K562 (cell line): ENCODE data around the gene PRR23E. TPM values are rescaled to one million over a fixed set of nuclear protein-coding genes. Genes with fewer than 3 reads are reported as not detected.

Source experiments
- ATAC-seq: fragments of 200-7000 bp; cut with Tn5 transposase; 3 replicates; pipeline ENCODE4 v1.9.1; 2020; ENCODE audit warnings: moderate library complexity
- BruUV-seq: library from RNA; stranded (reverse); fragments of 400-500 nt; replicated peaks from 2 replicates; lab custom pipeline; 2021; lab: Mats Ljungman, UMichigan
- CTCF ChIA-PET: fragments of 300-600 bp; formaldehyde crosslinking; extraction: SDS; loops from one replicate; lab custom pipeline; 2021; ENCODE audit warnings: low intra/inter-chr PET ratio; lab: Yijun Ruan, JAX
- POLR2A ChIA-PET: fragments of 300-600, 350-650 bp; sonication (Branson Sonifier 250); formaldehyde crosslinking; extraction: SDS; loops from one replicate; lab custom pipeline; 2021; ENCODE audit warnings: antibody characterized with exemption, inconsistent platforms; lab: Yijun Ruan, JAX
- DNase-seq, 4 experiments: peaks; one replicate each; pipeline versions ENCODE4 v3.0.0 to v3.0.0-alpha.2; 2011 to 2018; ENCODE audit warnings: low spot score in 3 of 4, mixed read lengths in 3 of 4; ENCODE audit errors: extremely low read depth in 1 of 4
- FAIRE-seq: peaks from 2 replicates; lab custom pipeline; 2011; peaks lifted over from hg19 to GRCh38; lab: Jason Lieb, UNC
- H2AFZ ChIP-seq: 2 replicates; pipeline ENCODE4 v1.6.0; 2011; ENCODE audit warnings: low read depth, low read length, control low read depth, inconsistent platforms
- H3K27ac ChIP-seq: fragments of 200-600 bp; 3 replicates; pipeline ENCODE4 v1.8.0; 2011; ENCODE audit warnings: low read depth, mild to moderate bottlenecking, control low read depth, inconsistent platforms, low read length, moderate library complexity, mixed read lengths; ENCODE audit errors: extremely low read depth
- H3K27me3 ChIP-seq, 2 experiments: fragments of 300-600 bp in 1 of 2; 2 replicates in 1 of 2; 3 replicates in 1 of 2; pipeline versions ENCODE4 v1.6.0 to v1.8.0; 2011; ENCODE audit warnings: inconsistent platforms in 2 of 2, low read length in 2 of 2, mild to moderate bottlenecking in 1 of 2, mixed read lengths in 1 of 2, moderate library complexity in 1 of 2; ENCODE audit not compliant: control insufficient read depth in 2 of 2, insufficient read depth in 2 of 2
- H3K36me3 ChIP-seq: fragments of 300-600 bp; 3 replicates; pipeline ENCODE4 v1.8.0; 2011; ENCODE audit warnings: mild to moderate bottlenecking, low read length, inconsistent platforms; ENCODE audit not compliant: control insufficient read depth, insufficient read depth
- H3K4me1 ChIP-seq, 2 experiments: fragments of 200-600 bp in 1 of 2; replicated peaks in 1 of 2; 2 replicates in 1 of 2; 3 replicates in 1 of 2; pipeline versions ENCODE4 v1.5.1 to v1.8.0; 2011; ENCODE audit warnings: inconsistent platforms in 2 of 2, low read length in 2 of 2, mild to moderate bottlenecking in 1 of 2, mixed read lengths in 1 of 2, moderate library complexity in 1 of 2; ENCODE audit not compliant: control insufficient read depth in 2 of 2, insufficient read depth in 2 of 2
- H3K4me2 ChIP-seq: 2 replicates; pipeline ENCODE4 v1.6.1; 2011; ENCODE audit warnings: low read length, control low read depth, inconsistent platforms, mixed read lengths; ENCODE audit not compliant: insufficient read depth
- H3K4me3 ChIP-seq: fragments of 200-600 bp; sonication (generic), shearing (Covaris generic); 2 replicates; pipeline ENCODE4 v1.5.1; 2016; ENCODE audit warnings: control low read depth, inconsistent platforms
- H3K79me2 ChIP-seq: fragments of 200-600 bp; 3 replicates; pipeline ENCODE4 v1.8.0; 2011; ENCODE audit warnings: low read length, inconsistent platforms; ENCODE audit not compliant: control insufficient read depth, insufficient read depth
- H3K9ac ChIP-seq, 2 experiments: 2 replicates each; pipeline versions ENCODE4 v1.6.0 to v1.6.1; 2011; ENCODE audit warnings: low read depth in 2 of 2, low read length in 2 of 2, control low read depth in 1 of 2, inconsistent platforms in 1 of 2, mild to moderate bottlenecking in 1 of 2, mixed read lengths in 1 of 2; ENCODE audit not compliant: insufficient read depth in 1 of 2
- H3K9me1 ChIP-seq: one replicate; pipeline ENCODE4 v1.6.0; 2011; ENCODE audit warnings: inconsistent platforms, mild to moderate bottlenecking, low read length, moderate library complexity; ENCODE audit not compliant: control insufficient read depth, insufficient read depth
- H3K9me3 ChIP-seq: replicated peaks from 2 replicates; pipeline ENCODE4 v1.5.1; 2011; ENCODE audit warnings: low read depth, low read length, inconsistent platforms; ENCODE audit not compliant: control insufficient read depth, insufficient read depth
- H4K20me1 ChIP-seq: replicated peaks from 2 replicates; pipeline ENCODE4 v1.6.1; 2011; ENCODE audit warnings: low read length, inconsistent platforms, mixed read lengths; ENCODE audit not compliant: control insufficient read depth, insufficient read depth
- ARNT ChIP-seq, 2 experiments: fragments of 450-650 bp; IDR thresholded peaks; 2 replicates each; pipeline ENCODE4 v1.6.1; 2016; ENCODE audit warnings: mild to moderate bottlenecking in 1 of 2
- BRF1 ChIP-seq: IDR thresholded peaks from 3 replicates; pipeline ENCODE4 v1.6.1; 2011; ENCODE audit warnings: borderline replicate concordance, mild to moderate bottlenecking; ENCODE audit not compliant: insufficient read length; ENCODE audit errors: extremely low read depth
- HOXB6 ChIP-seq: fragments of 250-450 bp; sonication (Bioruptor Pico); IDR thresholded peaks from 2 replicates; pipeline ENCODE4 v1.5.1; 2022; ENCODE audit warnings: mild to moderate bottlenecking, borderline replicate concordance
- RFX1 ChIP-seq: fragments of 450-650 bp; IDR thresholded peaks from 2 replicates; pipeline ENCODE4 v1.6.1; 2016; ENCODE audit warnings: mild to moderate bottlenecking, moderate library complexity
- ZNF384 ChIP-seq: IDR thresholded peaks from 2 replicates; pipeline ENCODE4 v1.6.1; 2012; ENCODE audit warnings: low read depth, low read length, improper control_type of control experiment
- ZNF79 ChIP-seq: fragments of 250-450 bp; sonication (Bioruptor Pico); IDR thresholded peaks from 2 replicates; pipeline ENCODE4 v1.4.0; 2020; ENCODE audit warnings: low read depth, mild to moderate bottlenecking, moderate library complexity
- WGBS: fragments of 100-300 bp; shearing (Covaris generic); methylation state at CpG from one replicate; pipeline ENCODE4 v1.1.6; 2016; ENCODE audit warnings: low coverage, mixed read lengths; ENCODE audit not compliant: insufficient coverage; ENCODE audit errors: missing lambda C conversion rate; 5-methylcytosine and 5-hydroxymethylcytosine counted together
- in situ Hi-C: fragments of 300-500 bp; cut with MboI; formaldehyde crosslinking; loops from 4 replicates; pipeline ENCODE4 v1.15.0; 2018; ENCODE audit warnings: inconsistent platforms, mixed read lengths
- intact Hi-C: fragments of 100-400 bp; cut with micrococcal nuclease; formaldehyde crosslinking; loops from 2 replicates; pipeline ENCODE4 v1.14.2; 2022
- polyA plus RNA-seq, 8 experiments: library from polyadenylated mRNA; depleted of rRNA in 4 of 8; stranded (reverse) in 5 of 8; unstranded in 3 of 8; fragments of >200 nt; fragmentation: Nextera tagmentation in 2 of 8; fragmentation: Illumina TruSeq in 1 of 8; extraction: Ambion mirVana in 2 of 8; extraction: Trizol in 1 of 8; gene quantifications; 2 replicates each; pipeline versions ENCODE4 v1.2.1 to v1.2.3, GENCODE V29; 2011 to 2014; ENCODE audit warnings: inconsistent platforms in 1 of 8, missing spikeins in 1 of 8
- total RNA-seq, 7 experiments: library from RNA; depleted of rRNA in 6 of 7; stranded (reverse); fragments of >200 nt in 6 of 7; fragmentation: Illumina TruSeq in 2 of 7; extraction: Trizol in 2 of 7; gene quantifications; 2 replicates each; pipeline versions ENCODE4 v1.2.1 to v1.2.3, GENCODE V29; 2011 to 2021; ENCODE audit warnings: low replicate concordance in 1 of 7
- TF ChIP-seq, protein P1 (sequence below): sonication (generic); formaldehyde crosslinking; IDR thresholded peaks from 2 replicates; pipeline ENCODE4 v1.8.1; 2023; ENCODE audit warnings: mild to moderate bottlenecking, missing genetic modification reagents
- TF ChIP-seq, protein P2 (sequence below), 2 experiments: fragments of 450-650 bp in 1 of 2; sonication (generic) in 1 of 2; formaldehyde crosslinking in 1 of 2; IDR thresholded peaks; 2 replicates each; pipeline versions ENCODE4 v1.7.1 to v1.9.0; 2016 to 2022; ENCODE audit warnings: inconsistent platforms in 1 of 2, mild to moderate bottlenecking in 1 of 2, missing genetic modification reagents in 1 of 2

Gene PRR23E
- total and polyA plus RNA-seq, 9 of the 15 experiments (the other 6 are each of a cell fraction or from before 2014, with no cell fraction given) = not detected

DNA sequence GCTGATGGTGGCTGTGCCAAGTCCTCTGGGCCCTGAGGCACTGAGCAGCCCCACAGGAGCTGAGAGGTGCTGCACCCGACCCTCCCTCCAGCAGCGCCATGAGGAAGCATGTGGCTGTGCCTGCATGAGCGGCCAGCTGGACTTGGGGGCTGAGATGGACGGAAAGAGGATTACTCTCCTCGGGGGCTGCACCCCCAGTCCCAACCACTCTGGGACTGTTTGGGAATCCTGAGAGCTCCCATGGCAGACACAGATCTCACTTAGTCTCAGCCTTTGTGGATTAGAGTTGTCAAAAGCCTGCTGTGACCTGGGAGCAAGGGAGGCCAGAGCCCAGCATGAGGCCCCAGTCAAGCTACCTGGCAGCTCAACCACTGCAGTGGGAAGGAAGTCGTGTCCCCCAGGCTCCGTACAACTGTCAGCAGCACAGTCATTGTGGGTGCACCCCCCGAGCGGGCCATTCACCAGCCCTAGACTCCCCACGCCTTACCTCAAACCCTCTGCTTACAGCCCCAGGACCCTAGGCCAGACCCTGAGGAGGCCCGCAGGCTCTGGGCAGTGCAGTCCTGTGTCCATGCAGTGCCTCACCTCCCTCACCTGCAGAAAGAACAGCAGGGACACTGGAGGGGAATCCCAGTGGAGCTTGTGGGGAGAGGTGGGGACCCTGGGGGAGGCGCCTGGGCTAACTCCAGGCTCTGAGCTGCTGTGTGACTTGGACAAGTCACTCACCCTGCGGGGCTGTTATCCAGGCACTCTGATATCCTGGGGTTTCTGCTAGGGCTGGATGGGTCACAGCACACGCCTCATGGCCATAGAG, 17.1 kb downstream of the PRR23E start:
- Histone ChIP-seq H3K9ac (no peak overlapping the region; a peak in 1 of 4 replicates), H4K20me1 (no peaks in the 10 kb centered on the region), H3K4me1 (no peaks in the 10 kb centered on the region), H3K4me3 (no peak overlapping the region), H3K9me1 (no peaks in the 10 kb centered on the region), H3K27me3 (peaks cover 0 to 40% of the 10 kb centered on the region in 2 experiments; a peak in 2 of 5 replicates), H3K9me3 (no peaks in the 10 kb centered on the region), H3K36me3 (no peaks in the 10 kb centered on the region), H3K27ac (no peak overlapping the region), H3K4me2 (no peak overlapping the region), H3K79me2 (no peaks in the 10 kb centered on the region), H2AFZ (no peak overlapping the region)
- ChIA-PET POLR2A (interaction anchor here (0.8 kb wide), 1 partner anchor 13 kb away, joined by 3 read pairs; no protein-coding TSS in a partner anchor), CTCF (no interaction called here)
- WGBS = 0% methylated on average over 11 of the region's 14 CpGs
- no TSS peak for BruUV-seq
- in situ Hi-C loops (no loop called here), intact Hi-C loops (no loop called here)
- DNase-seq (no peak), ATAC-seq (no peak), FAIRE-seq (no peak)
- TF ChIP-seq ZNF384 (no peak), HOXB6 (CRISPR knock-in tag) (no peak), RFX1 (no peak), ARNT (IDR thresholded peaks at IDR 0.05) (no peak), ZNF79 (no peak), BRF1 (no peak)
- TF ChIP-seq, protein P1, sequence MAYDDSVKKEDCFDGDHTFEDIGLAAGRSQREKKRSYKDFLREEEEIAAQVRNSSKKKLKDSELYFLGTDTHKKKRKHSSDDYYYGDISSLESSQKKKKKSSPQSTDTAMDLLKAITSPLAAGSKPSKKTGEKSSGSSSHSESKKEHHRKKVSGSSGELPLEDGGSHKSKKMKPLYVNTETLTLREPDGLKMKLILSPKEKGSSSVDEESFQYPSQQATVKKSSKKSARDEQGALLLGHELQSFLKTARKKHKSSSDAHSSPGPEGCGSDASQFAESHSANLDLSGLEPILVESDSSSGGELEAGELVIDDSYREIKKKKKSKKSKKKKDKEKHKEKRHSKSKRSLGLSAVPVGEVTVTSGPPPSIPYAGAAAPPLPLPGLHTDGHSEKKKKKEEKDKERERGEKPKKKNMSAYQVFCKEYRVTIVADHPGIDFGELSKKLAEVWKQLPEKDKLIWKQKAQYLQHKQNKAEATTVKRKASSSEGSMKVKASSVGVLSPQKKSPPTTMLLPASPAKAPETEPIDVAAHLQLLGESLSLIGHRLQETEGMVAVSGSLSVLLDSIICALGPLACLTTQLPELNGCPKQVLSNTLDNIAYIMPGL (CRISPR knock-in tag) = no peak
- TF ChIP-seq, protein P2, sequence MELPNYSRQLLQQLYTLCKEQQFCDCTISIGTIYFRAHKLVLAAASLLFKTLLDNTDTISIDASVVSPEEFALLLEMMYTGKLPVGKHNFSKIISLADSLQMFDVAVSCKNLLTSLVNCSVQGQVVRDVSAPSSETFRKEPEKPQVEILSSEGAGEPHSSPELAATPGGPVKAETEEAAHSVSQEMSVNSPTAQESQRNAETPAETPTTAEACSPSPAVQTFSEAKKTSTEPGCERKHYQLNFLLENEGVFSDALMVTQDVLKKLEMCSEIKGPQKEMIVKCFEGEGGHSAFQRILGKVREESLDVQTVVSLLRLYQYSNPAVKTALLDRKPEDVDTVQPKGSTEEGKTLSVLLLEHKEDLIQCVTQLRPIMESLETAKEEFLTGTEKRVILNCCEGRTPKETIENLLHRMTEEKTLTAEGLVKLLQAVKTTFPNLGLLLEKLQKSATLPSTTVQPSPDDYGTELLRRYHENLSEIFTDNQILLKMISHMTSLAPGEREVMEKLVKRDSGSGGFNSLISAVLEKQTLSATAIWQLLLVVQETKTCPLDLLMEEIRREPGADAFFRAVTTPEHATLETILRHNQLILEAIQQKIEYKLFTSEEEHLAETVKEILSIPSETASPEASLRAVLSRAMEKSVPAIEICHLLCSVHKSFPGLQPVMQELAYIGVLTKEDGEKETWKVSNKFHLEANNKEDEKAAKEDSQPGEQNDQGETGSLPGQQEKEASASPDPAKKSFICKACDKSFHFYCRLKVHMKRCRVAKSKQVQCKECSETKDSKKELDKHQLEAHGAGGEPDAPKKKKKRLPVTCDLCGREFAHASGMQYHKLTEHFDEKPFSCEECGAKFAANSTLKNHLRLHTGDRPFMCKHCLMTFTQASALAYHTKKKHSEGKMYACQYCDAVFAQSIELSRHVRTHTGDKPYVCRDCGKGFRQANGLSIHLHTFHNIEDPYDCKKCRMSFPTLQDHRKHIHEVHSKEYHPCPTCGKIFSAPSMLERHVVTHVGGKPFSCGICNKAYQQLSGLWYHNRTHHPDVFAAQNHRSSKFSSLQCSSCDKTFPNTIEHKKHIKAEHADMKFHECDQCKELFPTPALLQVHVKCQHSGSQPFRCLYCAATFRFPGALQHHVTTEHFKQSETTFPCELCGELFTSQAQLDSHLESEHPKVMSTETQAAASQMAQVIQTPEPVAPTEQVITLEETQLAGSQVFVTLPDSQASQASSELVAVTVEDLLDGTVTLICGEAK (IDR thresholded peaks at IDR 0.05) = no peak
- TF ChIP-seq, protein P2 (CRISPR knock-in tag; IDR thresholded peaks at IDR 0.05) = no peak
